Fibroblast of pulmonary artery (primary cell): Measurements from ENCODE around the gene CRTC3.
"Not testable (repeated sequence)": the region's sequence is repeated elsewhere in the genome, so short reads cannot be mapped to it uniquely, and the experiment has no call there.

Source experiments
- DNase-seq: peaks from one replicate; pipeline ENCODE4 v3.0.0-alpha.2; 2010; ENCODE audit warnings: low read depth
- H3K4me3 ChIP-seq: replicated peaks from 2 replicates; pipeline ENCODE4 v1.5.1; 2011; ENCODE audit warnings: low read depth, mild to moderate bottlenecking, control low read depth, low read length, moderate library complexity
- TF ChIP-seq, protein P1 (sequence below): IDR thresholded peaks from 2 replicates; pipeline ENCODE4 v1.5.1; 2011; ENCODE audit warnings: mild to moderate bottlenecking, control low read depth, low read length, inconsistent platforms; ENCODE audit errors: missing control alignments

Gene CRTC3

DNA sequence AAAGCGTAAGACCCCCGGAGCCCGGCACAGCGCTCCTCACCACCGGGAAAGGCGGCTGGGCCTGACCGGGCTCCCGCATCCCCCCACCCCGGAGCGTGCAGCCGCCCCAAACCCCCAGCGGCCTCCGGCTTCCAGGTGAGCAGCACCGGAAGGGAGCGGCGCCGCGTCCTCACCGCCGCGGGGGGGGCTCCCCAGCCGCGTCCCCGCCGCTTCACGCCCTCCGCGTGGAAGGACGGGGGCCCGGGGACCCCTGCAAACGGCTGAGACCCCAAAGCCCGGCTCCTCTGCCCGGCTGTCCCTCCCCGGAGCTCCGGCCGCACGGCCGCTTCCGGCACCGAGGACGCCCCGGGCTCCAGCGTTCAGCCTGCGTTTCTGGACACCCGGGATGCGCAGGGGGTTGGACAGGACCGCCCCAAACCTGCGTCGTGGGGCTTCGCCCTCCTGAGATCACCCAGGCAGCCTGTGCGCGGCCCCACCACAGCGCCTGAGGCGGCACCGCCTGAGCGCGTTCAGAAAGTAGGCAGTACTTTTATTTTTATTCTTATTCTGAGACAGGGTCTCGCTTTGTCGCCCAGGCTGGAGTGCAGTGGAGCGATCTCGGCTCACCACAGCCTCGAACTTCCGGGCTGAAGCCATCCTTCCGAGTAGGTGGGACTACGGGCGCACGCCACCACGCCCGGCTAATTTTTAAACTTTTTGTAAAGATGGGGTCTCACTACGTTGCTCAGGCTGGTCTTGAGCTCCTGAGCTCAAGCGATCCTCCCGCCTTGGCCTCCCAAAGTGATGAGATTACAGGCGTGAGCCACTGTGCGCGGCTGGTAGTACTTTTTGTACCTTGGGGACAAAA lies 135.8 kb downstream of the CRTC3 start:
- peak; percentile 56 for DNase-seq
- peak overlapping the region; percentile 65 for H3K4me3 ChIP-seq
- TF ChIP-seq, protein P1, sequence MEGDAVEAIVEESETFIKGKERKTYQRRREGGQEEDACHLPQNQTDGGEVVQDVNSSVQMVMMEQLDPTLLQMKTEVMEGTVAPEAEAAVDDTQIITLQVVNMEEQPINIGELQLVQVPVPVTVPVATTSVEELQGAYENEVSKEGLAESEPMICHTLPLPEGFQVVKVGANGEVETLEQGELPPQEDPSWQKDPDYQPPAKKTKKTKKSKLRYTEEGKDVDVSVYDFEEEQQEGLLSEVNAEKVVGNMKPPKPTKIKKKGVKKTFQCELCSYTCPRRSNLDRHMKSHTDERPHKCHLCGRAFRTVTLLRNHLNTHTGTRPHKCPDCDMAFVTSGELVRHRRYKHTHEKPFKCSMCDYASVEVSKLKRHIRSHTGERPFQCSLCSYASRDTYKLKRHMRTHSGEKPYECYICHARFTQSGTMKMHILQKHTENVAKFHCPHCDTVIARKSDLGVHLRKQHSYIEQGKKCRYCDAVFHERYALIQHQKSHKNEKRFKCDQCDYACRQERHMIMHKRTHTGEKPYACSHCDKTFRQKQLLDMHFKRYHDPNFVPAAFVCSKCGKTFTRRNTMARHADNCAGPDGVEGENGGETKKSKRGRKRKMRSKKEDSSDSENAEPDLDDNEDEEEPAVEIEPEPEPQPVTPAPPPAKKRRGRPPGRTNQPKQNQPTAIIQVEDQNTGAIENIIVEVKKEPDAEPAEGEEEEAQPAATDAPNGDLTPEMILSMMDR: no peak

DNA sequence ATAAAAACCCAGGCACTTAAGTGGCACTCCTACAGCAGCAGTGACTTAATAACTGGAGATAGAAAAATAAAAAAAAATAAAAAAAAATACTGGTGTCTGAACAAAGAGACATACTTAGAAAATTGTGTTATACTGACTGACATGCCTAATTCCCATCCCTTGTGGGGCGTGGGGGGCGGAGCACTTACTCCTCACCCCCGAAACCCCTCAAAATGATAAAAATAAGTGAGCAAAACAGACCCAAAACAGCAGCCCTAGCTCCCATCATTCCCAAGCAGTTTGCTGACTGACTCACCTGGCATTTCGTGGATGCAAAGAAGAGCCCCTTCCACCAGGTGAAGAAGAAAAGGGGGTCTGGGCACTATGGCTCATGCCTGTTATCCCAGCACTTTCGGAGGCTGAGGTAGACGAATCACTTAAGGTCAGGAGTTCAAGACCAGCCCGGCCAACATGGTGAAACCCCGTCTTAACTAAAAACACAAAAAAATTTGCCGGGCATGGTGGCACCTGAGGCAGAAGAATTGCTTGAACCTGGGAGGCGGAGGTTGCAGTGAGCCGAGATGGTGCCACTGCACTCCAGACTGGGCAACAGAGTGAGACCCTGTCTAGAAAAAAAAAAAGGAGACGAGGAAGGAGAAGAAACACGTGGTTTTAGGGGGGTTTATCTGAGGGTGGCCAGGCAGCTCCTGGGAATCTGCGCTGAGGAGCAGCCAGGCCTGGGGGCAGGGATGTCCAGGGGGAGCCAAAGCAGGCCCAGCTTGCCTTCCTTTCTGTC lies 136.6 kb downstream of the CRTC3 start:
- peak overlapping the region; percentile 65 for H3K4me3 ChIP-seq
- TF ChIP-seq, protein P1: no peak
- no peak for DNase-seq

DNA sequence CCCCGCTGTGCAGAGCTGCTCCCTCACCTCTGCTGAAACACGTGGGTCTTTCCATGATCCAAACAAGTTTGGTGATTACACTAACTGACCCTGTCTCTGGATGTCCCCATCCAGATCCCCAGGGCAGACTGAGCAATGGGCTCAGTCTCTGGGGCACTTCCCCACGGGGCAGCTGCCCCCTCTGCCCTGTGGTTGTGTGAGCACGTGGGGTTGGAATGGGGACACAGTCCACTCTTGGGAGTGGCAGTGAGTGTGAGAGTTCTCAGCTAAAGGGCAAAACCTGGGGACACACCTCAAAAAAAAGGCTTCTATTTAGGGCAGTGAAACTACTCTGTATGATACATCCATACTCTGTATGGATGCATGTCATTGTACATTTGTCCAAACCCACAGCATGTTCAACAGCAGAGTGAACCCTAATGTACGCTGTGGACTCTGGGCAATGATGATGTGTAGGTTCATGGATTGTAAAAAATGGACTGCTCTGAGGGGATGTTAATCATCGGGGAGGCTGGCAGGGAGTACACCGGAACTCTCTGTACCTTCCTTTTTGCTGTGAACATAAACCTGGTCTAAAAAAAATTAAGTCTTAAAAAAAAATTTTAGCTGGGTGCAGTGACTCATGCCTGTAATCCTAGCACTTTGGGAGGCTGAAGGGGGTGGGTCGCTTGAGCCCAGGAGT lies 137.5 kb downstream of the CRTC3 start:
- no peak overlapping the region for H3K4me3 ChIP-seq
- TF ChIP-seq, protein P1: no peak
- no peak for DNase-seq

DNA sequence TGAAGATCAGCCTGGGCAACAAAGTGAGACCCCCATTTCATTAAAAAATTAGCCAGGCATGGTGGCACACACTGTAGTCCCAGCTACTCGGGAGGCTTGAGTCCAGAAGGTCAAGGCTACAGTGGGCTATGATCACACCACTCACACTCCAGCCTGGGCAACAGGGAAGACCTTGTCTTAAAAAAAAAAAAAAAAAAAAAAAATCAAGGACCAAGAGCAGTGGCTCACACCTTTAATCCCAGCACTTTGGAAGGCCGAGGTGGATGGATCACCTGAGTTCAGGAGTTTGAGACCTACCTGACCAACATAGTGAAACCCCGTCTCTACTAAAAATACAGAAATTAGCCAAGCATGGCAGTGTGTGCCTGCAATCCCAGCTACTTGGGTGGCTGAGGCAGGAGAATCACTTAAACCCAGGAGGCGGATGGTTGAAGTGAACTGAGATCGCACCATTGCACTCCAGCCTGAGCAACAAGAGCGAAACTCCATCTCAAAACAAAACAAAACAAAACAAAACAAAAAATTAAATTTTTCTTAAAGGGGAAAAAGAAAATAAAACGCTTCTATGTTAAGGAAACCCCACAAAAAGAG lies 138.1 kb downstream of the CRTC3 start:
- H3K4me3 ChIP-seq, DNase-seq: not testable (repeated sequence)

DNA sequence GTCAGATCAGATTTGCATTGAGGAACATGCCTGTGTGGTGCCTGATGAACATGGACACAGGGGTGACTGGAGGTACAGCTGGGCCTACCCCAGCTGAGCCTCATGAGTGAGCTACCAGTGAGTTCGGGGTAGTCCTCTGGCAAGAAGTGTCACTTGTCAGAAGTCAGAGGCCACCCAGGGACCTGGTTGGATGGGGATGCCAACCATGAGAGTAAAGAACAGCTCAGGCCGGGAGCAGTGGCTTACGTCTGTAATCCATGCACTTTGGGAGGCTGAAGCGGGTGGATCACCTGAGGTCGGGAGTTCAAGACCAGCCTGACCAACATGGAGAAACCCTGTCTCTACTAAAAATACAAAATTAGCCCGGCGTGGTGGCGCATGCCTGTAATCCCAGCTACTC lies 140.9 kb downstream of the CRTC3 start:
- not testable (repeated sequence) for H3K4me3 ChIP-seq, DNase-seq

DNA sequence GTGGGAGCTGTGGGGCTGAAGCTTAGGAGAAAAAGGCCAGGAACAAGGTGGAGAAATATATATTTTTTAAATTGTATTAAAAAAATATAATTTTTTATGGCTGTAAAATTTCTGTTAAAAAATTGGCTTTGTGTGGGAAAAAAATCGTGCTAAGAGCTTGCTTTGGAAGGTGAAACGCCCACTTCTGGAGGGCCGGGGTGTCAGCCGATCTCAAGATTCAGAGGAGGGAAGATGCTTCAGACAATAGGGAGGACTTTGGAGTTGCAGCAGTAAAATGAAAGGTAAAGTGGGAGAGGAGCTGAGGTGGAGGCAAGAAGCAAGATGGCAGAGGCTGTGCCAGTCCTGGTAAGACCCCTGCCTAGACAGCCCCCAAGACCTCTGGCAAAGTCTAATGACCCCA lies 141.5 kb downstream of the CRTC3 start:
- no peak for DNase-seq
- TF ChIP-seq, protein P1: no peak
- H3K4me3 ChIP-seq: no peak overlapping the region

DNA sequence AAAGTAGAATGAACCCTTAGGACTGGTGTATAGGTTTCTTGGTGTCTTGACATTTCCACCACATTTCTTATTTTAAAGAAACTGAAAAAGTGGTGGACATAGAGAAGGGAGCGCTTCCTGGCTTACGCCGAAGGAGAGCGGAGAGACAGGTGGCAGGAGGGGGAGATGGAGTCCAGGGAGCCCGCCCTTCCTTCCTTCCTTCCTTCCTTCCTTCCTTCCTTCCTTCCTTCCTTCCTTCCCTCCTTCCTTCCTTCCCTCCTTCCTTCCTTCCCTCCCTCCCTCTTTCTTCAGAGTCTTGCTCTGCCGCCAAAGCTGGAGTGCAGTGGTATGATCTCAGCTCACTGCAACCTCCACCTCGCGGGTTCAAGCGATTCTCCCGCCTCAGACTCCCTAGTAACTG lies 143.6 kb downstream of the CRTC3 start:
- not testable (repeated sequence) for H3K4me3 ChIP-seq, DNase-seq

DNA sequence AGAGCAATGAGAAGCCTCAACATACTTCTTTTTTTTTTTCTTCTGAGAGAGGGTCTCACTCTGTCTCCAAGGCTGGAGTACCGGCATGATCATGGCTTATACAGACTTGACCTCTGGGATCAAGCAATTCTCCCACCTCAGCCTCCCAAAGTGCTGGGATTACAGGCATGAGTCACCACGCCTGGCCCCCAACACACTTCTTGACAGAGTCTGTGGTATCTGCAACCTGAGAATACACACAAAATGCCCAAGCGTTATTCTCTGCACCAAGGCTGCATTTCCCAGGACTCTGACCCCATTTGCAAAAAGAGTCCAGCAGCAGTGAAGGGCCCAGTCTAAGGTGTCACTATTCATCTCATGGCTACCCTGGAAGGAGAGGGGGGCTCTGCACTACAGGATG lies 144.8 kb downstream of the CRTC3 start:
- TF ChIP-seq, protein P1: no peak
- no peak for DNase-seq
- no peak overlapping the region for H3K4me3 ChIP-seq
